RWPE2 (cell line): ENCODE data around the gene ANAPC16.

Experiments used
- ATAC-seq: fragments of 200-7000 bp; cut with Tn5 transposase; 3 replicates; pipeline ENCODE4 v1.9.1; 2021; ENCODE audit warnings: low read depth
- DNase-seq: peaks from one replicate; pipeline ENCODE4 v3.0.0-alpha.2; 2020; ENCODE audit warnings: low spot score
- H3K27ac ChIP-seq: fragments of 450-650 bp; 2 replicates; pipeline ENCODE4 v1.5.1; 2017; ENCODE audit warnings: mild to moderate bottlenecking; ENCODE audit not compliant: poor library complexity, severe bottlenecking
- H3K27me3 ChIP-seq: fragments of 250-450 bp; sonication (Bioruptor Pico); 2 replicates; pipeline ENCODE4 v1.5.1; 2021; ENCODE audit warnings: mild to moderate bottlenecking, moderate library complexity; ENCODE audit not compliant: insufficient read depth, poor library complexity, severe bottlenecking
- H3K36me3 ChIP-seq: fragments of 250-450 bp; sonication (Bioruptor Pico); 2 replicates; pipeline ENCODE4 v1.5.1; 2020; ENCODE audit warnings: low read depth, mild to moderate bottlenecking, moderate library complexity
- H3K4me1 ChIP-seq: fragments of 250-450 bp; sonication (Bioruptor Pico); 2 replicates; pipeline ENCODE4 v1.5.1; 2021; ENCODE audit warnings: mild to moderate bottlenecking, moderate library complexity; ENCODE audit not compliant: insufficient read depth, poor library complexity, severe bottlenecking
- H3K4me3 ChIP-seq: fragments of 250-450 bp; sonication (Bioruptor Pico); 2 replicates; pipeline ENCODE4 v1.5.1; 2021; ENCODE audit warnings: mild to moderate bottlenecking, moderate library complexity; ENCODE audit not compliant: severe bottlenecking
- H3K9me3 ChIP-seq: fragments of 250-450 bp; sonication (Bioruptor Pico); 2 replicates; pipeline ENCODE4 v1.5.1; 2021; ENCODE audit warnings: mild to moderate bottlenecking, moderate library complexity; ENCODE audit not compliant: severe bottlenecking
- CTCF ChIP-seq: fragments of 450-650 bp; IDR thresholded peaks from one replicate; pipeline ENCODE4 v1.5.1; 2017; ENCODE audit warnings: mild to moderate bottlenecking, moderate library complexity; ENCODE audit not compliant: poor library complexity, severe bottlenecking

The ANAPC16 gene

GRCh38 chr10:72275351-72276012 lies 59.7 kb downstream of the ANAPC16 start:
- Histone ChIP-seq H3K4me1 (peaks cover 19% of the 10 kb centered on the region), H3K36me3 (peaks cover 32% of the 10 kb centered on the region), H3K4me3 (peak overlapping the region; percentile 80), H3K9me3 (no peaks in the 10 kb centered on the region), H3K27ac (peak overlapping the region; percentile 99), H3K27me3 (no peaks in the 10 kb centered on the region)
- DNase-seq (no peak), ATAC-seq (peak; percentile 0; the same call in 1 of the 3 replicates)
- TF ChIP-seq CTCF, result no peak

GRCh38 chr10:72276013-72276387 lies 60.2 kb downstream of the ANAPC16 start:
- Histone ChIP-seq H3K27ac (peak overlapping the region; percentile 99), H3K4me3 (peak overlapping the region; percentile 80), H3K9me3 (no peaks in the 10 kb centered on the region), H3K36me3 (peaks cover 32% of the 10 kb centered on the region), H3K4me1 (peaks cover 14% of the 10 kb centered on the region), H3K27me3 (no peaks in the 10 kb centered on the region)
- no peak for TF ChIP-seq CTCF
- peak; percentile 42 for ATAC-seq
- DNase-seq, result peak; percentile 86

- no peak for TF ChIP-seq CTCF
- H3K36me3 ChIP-seq, result peaks cover 32% of the 10 kb centered on the region
- peak overlapping the region; percentile 99 for H3K27ac ChIP-seq
- H3K4me3 ChIP-seq, result peak overlapping the region; percentile 80
- H3K4me1 ChIP-seq, result peaks cover 9% of the 10 kb centered on the region
- H3K9me3 ChIP-seq, result no peaks in the 10 kb centered on the region
- peak; percentile 54 for ATAC-seq
- DNase-seq, result peak; percentile 88
- no peaks in the 10 kb centered on the region for H3K27me3 ChIP-seq
Observed at GRCh38 chr10:72276421-72277339, 60.9 kb downstream of the ANAPC16 start.

- no peak overlapping the region for H3K4me3 ChIP-seq
- TF ChIP-seq CTCF, result no peak
- DNase-seq, result no peak
- H3K9me3 ChIP-seq, result no peaks in the 10 kb centered on the region
- no peaks in the 10 kb centered on the region for H3K27me3 ChIP-seq
- peak overlapping the region; percentile 99 for H3K27ac ChIP-seq
- ATAC-seq, result peak; percentile 19
- peaks cover 2% of the 10 kb centered on the region for H3K4me1 ChIP-seq
- peaks cover 32% of the 10 kb centered on the region for H3K36me3 ChIP-seq
Observed at GRCh38 chr10:72277340-72277995, 61.7 kb downstream of the ANAPC16 start.
